Measurements from ENCODE around the gene TTC21A.

GRCh38 chr3:39169712-39170111 is 62.2 kb downstream of the TTC21A start:
- TF ChIP-seq, protein P1, sequence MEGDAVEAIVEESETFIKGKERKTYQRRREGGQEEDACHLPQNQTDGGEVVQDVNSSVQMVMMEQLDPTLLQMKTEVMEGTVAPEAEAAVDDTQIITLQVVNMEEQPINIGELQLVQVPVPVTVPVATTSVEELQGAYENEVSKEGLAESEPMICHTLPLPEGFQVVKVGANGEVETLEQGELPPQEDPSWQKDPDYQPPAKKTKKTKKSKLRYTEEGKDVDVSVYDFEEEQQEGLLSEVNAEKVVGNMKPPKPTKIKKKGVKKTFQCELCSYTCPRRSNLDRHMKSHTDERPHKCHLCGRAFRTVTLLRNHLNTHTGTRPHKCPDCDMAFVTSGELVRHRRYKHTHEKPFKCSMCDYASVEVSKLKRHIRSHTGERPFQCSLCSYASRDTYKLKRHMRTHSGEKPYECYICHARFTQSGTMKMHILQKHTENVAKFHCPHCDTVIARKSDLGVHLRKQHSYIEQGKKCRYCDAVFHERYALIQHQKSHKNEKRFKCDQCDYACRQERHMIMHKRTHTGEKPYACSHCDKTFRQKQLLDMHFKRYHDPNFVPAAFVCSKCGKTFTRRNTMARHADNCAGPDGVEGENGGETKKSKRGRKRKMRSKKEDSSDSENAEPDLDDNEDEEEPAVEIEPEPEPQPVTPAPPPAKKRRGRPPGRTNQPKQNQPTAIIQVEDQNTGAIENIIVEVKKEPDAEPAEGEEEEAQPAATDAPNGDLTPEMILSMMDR (IDR thresholded peaks at IDR 0.05; ENCODE audit: poor library complexity) = no peak
- no peak for TF ChIP-seq EZH2phosphoT487 (IDR thresholded peaks at IDR 0.05; ENCODE audit: low read depth, severe bottlenecking, unreplicated experiment)

Measured in hepatocyte (in vitro differentiated cells).